Forelimb muscle (tissue), 1 donor: ENCODE results near the gene SYT7. TPM values are rescaled to one million over a fixed set of nuclear protein-coding genes. Genes with fewer than 3 reads are reported as not detected.
"Not testable (repeated sequence)": the region's sequence is repeated elsewhere in the genome, so short reads cannot be mapped to it uniquely, and the experiment has no call there.

Experiments used
- DNase-seq: peaks from one replicate; pipeline ENCODE4 v3.0.0-alpha.2; 2013; ENCODE audit warnings: low read depth
- polyA plus RNA-seq: library from polyadenylated mRNA; unstranded; fragments of 120-200 nt; gene quantifications from one replicate; pipeline ENCODE4 v1.2.1, GENCODE V29; 2013; ENCODE audit not compliant: insufficient read length

SYT7 gene, protein sequence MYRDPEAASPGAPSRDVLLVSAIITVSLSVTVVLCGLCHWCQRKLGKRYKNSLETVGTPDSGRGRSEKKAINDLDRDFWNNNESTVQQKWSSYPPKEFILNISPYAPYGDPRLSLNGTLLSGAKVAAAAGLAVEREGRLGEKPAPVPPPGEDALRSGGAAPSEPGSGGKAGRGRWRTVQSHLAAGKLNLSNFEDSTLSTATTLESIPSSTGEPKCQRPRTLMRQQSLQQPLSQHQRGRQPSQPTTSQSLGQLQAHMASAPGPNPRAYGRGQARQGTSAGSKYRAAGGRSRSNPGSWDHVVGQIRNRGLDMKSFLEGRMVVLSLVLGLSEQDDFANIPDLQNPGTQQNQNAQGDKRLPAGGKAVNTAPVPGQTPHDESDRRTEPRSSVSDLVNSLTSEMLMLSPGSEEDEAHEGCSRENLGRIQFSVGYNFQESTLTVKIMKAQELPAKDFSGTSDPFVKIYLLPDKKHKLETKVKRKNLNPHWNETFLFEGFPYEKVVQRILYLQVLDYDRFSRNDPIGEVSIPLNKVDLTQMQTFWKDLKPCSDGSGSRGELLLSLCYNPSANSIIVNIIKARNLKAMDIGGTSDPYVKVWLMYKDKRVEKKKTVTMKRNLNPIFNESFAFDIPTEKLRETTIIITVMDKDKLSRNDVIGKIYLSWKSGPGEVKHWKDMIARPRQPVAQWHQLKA
- polyA plus RNA-seq: 3.3 TPM

DNA sequence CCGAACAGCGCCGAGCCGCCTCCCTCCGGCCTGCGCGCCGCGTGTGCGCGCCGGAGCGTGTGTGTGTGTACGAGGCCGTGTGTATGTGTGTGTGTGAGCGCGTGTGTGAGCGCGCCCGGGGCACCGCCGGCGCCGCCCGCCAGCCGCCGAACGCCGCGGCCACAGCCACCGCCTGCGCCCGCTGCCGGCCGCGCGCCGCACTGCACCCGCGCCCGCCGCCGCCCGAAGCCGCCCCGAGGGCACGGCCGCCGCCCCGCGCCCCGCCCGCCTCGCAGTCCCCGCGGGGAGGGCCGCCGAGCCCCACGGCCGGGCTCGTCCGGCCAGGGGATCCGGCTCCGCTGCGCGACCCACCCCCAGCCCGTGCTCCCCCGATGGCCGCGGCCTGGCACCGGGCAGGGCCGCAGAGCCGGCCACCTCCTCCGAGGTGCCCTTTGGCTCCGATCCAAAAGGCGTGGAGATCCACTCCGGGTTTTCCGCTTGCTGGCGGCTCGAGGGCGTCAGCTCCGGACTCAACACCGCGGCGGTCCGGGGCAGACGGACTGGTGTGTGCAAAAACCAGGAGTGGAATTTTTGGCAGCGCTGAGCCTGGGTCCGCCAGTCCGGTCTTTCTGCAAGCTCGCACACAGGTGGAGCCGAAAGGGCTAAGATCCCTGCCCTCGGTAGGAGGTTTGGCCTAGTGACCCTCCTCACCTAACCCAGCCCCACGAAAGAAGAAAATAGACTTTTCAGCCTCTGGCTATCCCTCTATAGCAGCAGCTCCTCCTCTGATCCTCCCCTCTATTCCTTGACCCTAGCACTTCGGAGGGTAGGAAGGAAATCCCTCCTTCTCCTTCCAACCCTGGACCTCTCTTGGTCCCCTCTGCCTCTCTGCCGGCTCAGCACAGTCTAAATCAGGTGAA is at the start of gene SYT7:
Gene SYT7 (minus strand): TSS at position 47 of the 899 bp plus-strand sequence. CDS start 256 bp downstream, outside the sequence.
- peak; percentile 86 for DNase-seq

DNA sequence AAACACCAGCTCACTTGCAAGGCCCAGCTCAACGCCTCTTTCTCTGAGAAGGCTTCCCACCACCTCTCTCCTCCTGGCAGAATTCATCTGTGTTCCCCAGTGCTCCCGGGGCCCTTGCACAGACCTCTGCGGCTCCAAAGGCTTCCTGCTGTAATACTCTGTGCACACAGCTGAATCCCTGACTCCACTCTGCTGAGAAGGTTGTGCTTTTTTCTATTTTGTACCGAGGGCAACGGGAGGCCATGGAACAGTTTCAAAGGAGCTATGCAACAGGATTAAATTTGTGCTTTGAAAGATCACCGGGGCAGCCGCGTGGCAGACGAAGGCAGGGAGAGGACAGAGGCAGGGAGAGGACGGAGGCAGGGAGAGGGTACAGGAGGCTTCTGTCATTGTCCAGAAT is 49.2 kb upstream of the SYT7 start:
- DNase-seq: no peak

DNA sequence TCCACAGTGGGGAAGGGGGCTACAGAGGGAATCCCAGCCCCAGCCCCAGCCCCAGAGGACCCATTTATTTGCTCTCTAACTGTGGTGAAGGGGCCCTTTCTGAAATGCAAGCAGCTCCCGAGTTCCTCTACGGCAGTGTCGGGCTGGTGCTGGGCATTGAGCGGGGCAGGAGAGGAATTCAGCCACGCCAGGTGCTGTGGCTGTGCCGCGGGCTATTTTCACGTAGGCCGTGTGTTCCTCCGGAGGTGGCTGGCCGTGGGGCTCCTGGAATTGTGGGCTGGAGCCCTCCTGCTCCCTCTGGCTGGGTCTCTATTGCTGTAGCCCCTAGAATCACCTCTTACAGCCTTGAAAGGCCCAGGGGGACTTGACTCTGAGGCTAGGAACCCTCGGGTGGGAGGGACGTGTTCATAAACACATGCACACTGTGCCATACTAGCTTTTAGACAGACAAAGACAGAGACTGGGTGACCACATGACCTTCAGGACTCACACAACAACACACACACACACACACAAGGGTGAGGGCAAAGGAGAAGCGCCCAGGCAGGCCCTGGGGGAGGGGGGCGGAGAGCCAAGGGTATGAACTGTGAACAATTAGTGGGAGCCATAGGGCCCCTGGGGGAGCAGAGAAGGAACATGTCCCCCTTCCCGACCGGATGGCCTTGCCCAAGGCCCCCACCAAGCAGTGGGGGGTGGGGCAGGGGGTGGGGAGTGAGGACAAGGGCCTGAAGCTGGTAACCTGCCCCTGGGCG is 48.4 kb upstream of the SYT7 start:
- no peak for DNase-seq

DNA sequence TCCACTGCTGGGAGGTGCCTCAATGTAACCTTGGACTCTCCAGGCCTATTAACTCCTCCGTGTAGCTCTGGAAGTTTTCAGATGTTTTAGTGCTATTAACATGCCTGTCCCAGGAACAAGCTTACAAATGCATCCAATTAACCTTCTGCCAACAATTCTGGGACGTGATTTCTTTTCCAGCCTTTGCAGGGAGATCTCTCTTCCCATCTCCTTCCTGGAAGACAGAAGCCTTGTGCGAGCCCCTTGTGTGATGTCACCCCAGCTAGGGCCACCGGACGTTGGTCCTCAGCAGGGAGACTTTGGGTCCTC is 47.7 kb upstream of the SYT7 start:
- DNase-seq: no peak

DNA sequence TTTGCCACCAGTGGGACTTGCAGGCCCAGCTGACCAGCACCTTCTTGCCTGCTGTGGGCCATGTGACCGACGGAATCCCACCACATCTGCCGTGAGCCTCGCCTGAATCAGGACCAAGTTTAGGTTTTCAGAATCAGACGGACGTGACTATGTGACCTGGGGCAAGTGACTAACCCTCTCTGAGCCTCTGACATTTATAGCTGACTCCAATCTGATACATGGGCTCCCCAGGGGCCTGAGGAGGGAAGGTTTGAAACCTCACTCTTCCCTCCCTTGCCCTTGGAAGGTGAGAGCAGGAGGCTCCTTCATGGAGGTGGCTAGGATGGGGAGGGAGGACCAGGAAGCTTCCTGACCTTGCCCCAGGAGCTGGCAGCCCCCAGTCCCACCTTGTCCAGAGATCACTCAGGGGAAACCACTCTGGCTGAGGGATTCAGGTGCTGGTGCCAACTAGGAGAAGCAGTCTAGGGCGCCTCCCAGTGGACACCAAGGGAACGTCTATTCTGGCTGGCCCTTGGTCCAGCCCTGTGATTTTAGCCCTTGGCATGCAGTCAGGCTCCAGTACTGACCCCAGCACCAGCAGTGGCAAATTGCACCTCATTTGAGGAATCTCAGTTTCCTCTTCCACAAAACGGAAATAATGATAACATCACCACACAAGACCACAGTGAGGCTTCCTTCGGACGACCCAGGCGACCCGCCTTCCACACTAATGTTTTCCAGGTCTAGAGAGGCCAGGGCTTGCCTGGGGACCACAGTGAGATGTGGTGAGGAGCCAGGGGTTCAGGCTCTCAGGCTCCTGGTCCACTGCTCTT is 47.2 kb upstream of the SYT7 start:
- DNase-seq: no peak

DNA sequence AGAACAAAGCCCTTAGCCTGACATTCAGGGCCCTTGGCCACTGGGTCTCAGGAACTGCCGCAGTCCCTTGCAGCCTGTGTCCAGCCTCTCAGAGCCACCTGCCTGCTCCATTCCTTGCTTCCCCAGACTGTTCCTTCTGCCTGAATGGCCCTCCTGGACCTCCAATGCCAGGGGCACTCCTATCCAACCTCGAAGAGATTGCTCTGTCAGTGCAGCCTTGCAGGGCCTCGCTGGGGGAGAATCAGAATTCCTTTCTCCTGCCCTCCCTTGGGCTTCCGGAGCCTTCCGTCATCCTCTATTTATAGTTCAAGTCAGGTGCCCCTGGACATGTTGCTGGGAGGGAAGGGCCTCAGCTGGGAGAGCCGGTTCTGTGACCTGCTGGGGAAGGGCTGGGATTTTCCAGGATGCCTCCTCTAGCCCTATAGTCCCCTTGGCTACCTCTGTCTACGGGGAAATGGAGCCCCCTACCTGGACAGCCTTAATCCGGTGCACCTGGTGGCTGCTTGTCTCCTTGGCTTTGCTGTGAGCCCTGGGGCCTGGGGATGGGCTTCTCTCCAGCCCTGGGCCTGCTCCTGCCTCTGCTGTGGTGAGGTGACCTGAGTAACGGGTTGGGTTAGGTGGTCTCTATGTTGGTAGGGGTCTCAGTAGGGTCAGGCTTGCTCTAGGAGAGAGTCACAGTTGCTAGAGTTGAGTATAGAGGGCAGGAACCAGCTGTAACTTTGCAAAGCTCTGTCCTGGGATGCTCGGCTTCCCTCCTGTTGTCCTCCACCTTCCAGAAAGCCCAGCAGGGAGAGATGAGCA is 45.9 kb upstream of the SYT7 start:
- no peak for DNase-seq

GRCh38 chr11:61625525-61625924 is 44.6 kb upstream of the SYT7 start:
- DNase-seq: no peak

GRCh38 chr11:61621917-61622585 is 41.2 kb upstream of the SYT7 start:
- no peak for DNase-seq

GRCh38 chr11:61619471-61620226 is 38.8 kb upstream of the SYT7 start:
- no peak for DNase-seq

- DNase-seq: no peak
Observed at GRCh38 chr11:61618978-61619377, 38.1 kb upstream of the SYT7 start.

DNA sequence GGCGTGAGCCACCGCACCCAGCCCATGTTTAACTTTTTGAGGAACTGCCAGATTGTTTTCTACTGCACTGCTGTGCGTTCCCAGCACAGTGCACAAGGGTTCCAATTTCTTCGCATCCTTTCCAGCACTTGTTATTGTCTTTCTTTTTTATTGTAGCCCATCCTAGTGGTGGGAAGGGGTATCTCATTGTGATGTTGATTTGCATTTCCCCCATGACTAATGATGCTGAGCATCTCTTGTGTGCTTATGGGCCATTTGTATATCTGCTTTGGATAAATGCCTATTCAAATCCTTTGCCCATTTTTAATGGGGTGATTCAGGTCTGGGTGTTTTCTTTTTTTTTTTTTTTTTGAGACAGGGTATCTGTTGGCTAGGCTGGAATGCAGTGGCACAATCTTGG is 36.6 kb upstream of the SYT7 start:
- DNase-seq: no peak

GRCh38 chr11:61616434-61616833 is 35.6 kb upstream of the SYT7 start:
- no peak for DNase-seq

DNA sequence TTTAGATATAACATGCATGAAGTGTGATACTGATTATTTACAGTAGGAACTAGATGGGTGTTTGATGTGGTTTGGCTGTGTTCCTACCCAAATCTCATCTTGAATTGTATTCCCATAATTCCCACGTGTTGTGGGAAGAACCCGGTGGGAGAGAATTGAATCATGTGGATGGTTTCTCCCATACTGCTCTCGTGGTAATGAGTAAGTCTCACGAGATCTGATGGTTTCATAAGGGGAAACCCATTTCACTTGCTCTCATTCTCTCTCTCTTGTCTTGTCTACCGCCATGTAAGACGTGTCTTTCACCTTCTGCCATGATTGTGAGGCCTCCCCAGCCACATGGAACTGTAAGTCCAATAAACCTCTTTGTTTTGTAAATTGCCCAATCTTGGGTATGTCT is 33.9 kb upstream of the SYT7 start:
- DNase-seq: not testable (repeated sequence)

DNA sequence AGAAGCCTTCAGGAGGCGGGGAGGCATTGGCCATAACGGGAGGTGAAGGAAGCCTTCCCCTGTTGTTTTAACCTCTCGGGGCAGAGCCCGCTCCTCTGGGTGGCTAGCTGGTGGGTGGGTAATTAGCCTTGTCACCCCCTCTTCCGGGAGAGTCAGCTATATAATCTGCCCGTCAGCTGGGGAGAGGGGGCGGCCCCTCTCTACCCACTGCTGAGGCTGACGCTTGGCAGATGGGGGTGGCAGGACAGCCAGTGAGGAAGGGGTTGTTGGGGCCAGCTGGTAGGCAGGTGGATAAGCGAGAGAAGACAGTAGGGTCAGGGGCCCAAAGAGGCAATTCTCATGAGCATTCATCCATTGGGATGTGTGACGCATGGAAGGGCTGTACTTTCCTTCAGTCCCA is 33.0 kb upstream of the SYT7 start:
- DNase-seq: no peak

GRCh38 chr11:61613051-61613450 is 32.2 kb upstream of the SYT7 start:
- DNase-seq: no peak

DNA sequence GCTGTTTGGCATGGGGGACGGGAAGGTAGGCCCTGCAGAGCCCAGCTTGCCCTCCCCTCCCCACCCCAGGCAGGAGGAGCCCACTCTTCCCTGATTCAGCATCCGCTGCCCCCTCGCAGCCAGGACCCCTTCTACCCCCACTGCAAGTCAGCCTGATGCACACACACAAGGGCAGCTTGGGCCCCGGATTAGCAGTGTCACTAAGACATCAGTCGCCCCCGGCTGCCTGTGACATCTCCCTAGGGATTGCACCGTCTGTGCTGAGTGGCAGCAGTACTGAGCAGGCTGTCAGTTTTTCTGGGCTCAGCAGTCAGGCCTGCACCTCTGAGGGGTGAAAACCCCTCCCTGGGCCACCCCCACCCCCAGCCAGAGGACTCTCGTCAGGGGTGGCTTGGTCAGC is 30.4 kb upstream of the SYT7 start:
- DNase-seq: no peak

DNA sequence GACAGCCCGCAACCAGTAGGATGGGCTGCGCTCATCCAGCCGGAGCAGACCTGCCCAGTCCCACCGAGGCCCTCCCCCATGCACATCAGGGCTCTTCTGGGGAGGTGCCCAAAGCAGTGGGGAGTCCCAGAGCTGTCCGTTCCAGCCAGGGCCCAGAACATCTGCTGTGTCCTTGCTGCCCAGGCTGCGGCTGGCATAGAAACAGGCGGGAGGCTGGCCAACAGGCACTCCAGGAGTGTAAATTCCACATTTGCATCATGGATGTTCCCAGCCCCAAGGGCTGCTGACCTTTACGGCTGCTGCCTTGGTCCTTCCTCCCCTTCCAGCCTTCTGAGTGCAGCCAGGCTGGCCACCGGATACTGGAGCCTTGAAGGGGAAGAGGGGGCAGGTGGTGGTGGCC is 30.0 kb upstream of the SYT7 start:
- no peak for DNase-seq

- DNase-seq: no peak
Observed at GRCh38 chr11:61609980-61610366, 29.1 kb upstream of the SYT7 start.
